GF-D8 (cell line): Measurements from ENCODE around the gene ITPR1.
A peak's percentile ranks its signal among the peaks of the same experiment; 100 is the strongest.
"Not testable (repeated sequence)": the region's sequence is repeated elsewhere in the genome, so short reads cannot be mapped to it uniquely, and the experiment has no call there.

ENCODE experiments used
- DNase-seq: peaks from one replicate; lab custom pipeline; 2025; lab: John Stamatoyannopoulos, UW

The ITPR1 gene

DNA sequence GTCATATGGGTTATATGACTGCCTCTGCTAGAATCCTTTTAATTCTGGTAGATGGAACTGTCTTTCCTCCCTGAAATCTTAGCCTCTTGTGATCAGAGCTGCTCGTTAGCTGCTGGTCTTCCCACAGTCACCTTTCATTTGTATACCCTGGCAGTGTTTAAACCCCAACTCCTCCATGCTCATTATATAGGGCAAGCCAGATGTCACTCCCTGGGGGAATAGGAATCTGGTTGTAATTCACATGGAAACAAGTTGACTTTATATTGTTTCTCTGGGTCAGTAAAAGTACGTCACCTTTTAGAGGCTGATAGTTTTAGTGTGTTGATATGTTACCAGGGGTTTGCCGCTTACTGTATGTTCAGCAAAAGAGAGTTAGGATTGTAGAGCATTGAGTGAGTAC is 103.5 kb downstream of the ITPR1 start:
- no peak for DNase-seq

- no peak for DNase-seq
Observed at GRCh38 chr3:4597208-4597985, 104.2 kb downstream of the ITPR1 start.

- DNase-seq: not testable (repeated sequence)
Observed at GRCh38 chr3:4598232-4598631, 105.1 kb downstream of the ITPR1 start.

- DNase-seq: no peak
Observed at GRCh38 chr3:4599612-4600011, 106.5 kb downstream of the ITPR1 start.

DNA sequence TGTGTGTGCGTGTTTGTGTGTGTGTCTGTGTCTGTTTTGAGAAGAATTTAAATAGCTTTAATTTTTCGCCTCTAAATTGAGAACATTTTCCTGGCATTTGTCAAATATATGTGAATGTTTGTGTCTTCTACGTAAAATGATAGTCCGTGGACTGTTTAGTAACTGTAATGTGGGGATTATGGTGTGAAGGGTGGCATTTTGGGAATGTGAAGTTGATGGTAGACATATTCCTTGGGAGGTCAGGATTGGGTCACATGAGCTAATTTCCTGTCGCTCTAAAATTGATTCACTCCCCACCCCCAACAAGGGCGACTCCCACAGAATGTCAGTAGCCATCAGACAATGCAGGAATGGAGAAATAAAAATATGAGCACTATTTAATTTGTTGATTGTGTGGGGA is 107.3 kb downstream of the ITPR1 start:
- DNase-seq: no peak

DNA sequence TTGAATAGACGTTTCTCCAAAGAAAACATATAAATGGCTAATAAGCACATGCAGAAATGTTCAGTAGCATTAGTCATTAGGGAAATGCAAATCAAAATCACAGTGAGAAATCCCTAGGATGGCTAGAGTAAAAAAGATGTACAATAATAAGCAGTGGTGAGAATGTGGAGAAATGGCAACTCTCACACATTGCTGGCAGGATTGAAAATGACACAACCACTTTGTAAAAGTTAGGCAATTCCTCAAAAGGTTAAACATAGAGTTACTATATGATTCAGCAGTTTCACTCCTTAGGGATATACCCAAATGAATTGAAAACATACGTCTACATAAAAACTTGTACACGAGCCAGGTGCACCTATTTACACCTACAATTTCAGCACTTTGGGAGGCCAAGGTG is 108.7 kb downstream of the ITPR1 start:
- no peak for DNase-seq

- DNase-seq: no peak
Observed at GRCh38 chr3:4604693-4605092, 111.5 kb downstream of the ITPR1 start.

GRCh38 chr3:4606911-4607310 is 113.8 kb downstream of the ITPR1 start:
- DNase-seq: no peak

DNA sequence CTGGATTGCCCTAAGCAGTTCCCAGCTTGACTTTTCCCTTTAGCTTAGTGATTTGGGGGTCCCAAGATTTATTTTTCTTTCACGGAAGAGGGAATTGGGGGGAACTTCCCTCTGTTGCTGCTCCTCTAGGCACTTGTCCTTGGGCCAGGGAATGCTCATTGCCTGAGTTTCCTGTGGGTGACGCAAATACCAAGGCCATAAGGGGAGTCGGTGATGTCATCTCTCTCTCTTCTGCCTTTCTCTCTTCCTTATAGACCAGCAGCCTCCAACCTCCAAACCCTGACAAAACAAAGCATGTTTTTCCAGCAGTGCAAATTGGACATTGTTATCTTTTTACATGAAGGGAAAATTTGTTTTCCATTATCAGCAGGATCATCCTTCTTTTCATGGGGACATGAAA is 120.2 kb downstream of the ITPR1 start:
- no peak for DNase-seq

GRCh38 chr3:4614070-4614469 is 120.9 kb downstream of the ITPR1 start:
- no peak for DNase-seq

GRCh38 chr3:4614927-4615326 is 121.8 kb downstream of the ITPR1 start:
- no peak for DNase-seq

- no peak for DNase-seq
Observed at GRCh38 chr3:4615750-4616149, 122.6 kb downstream of the ITPR1 start.

- DNase-seq: no peak
Observed at GRCh38 chr3:4623421-4623999, 130.4 kb downstream of the ITPR1 start.

GRCh38 chr3:4627651-4628375 is 134.7 kb downstream of the ITPR1 start:
- no peak for DNase-seq

DNA sequence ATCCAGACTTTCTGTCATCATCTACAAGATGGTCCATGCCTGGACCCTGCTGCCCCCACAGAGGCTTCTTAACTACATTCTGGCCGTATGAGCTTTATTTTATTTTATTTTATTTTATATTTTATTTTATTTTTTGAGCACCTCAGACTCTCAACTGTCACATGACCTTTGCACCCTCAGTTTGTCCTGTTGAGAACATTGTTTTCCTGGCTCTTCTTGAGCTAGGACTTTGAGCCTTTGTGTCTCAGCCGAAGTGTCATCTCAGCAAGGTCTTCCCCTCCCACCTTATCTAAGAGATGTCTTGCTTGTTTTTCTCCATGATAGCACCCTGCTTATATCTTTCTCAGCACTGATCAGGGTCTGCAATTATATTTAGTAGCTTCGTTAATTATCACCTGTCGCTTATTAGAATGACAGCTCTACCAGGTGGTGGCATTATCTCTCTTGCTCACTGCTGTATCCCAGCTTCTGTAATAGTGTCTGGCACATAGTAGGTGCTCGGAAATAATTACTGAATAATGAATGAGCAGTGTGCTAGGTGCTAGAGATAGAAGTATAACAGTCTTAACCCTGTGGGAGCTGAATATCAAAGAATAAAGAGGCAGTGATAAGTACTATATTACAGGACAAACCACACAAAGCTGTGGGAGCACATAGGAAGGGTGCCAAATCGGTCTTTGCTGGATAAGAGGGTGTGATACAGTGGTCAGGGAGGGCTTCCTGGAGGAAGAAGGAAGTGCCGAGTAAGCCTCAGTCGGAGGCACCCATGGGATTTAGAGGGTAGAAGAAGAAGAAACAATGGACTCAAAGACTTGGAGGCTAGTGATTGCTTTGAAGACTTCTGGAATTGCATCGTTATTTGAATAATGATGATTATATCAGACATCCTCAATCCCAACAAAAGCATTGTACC is 136.2 kb downstream of the ITPR1 start:
- no peak for DNase-seq

DNA sequence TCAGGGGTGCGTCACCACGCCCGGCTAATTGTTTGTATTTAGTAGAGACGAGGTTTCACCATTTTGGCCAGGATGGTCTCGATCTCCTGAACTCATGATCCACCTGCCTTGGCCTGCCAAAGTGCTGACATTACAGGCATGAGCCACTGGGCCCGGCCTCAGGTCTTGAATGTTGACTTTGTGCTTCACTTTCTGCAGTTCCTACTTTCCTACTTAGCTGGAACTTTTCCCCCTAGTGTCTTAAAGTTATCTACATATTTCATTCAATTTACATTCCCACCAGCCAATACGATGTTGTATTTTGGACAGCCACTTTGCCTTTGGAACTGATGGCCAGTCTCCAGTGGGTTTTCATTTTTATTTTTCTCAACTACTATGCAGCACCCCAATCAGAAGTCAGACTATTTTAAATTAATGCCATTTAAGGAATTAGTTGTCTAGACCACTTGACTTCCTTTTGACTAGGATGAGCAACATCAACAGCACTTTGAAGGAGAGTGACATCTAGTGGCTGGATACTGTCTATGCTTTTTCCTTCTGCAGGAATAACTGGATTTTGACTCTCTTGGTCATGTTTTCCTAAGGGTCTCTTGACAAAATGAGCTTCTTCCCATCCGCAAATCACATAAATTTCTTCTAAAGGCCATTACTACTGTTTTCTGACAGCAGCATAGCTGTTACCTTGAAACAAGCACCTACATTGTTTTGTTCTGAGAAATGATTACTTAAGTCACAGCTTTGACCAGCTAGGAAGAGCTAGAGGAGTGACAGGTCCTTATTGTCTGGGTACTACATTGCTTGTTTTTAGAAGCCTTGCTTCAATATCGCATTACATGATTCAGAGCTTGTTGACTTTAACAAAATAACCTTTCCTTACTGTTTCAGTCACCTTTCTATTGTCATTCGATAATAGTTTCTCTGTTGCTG is 140.2 kb downstream of the ITPR1 start:
- peak; percentile 50 for DNase-seq

DNA sequence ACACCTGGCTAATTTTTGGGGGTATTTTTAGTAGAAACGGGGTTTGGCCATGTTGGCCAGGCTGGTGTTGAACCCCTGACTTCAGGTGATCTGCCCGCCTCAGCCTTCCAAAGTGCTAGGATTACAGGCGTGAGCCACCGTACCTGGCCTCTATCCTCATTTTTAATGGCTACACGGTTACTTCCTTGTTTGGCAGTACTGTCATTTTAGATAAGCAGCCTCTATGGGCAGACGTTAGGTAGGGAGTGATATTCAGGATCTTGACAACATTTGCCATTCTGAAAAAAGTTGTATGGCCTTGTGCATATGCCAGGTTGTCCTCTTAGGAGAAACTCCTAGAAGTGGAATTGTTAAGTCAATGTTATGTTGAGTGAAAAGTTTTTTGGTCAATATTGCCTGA is 141.7 kb downstream of the ITPR1 start:
- DNase-seq: no peak

DNA sequence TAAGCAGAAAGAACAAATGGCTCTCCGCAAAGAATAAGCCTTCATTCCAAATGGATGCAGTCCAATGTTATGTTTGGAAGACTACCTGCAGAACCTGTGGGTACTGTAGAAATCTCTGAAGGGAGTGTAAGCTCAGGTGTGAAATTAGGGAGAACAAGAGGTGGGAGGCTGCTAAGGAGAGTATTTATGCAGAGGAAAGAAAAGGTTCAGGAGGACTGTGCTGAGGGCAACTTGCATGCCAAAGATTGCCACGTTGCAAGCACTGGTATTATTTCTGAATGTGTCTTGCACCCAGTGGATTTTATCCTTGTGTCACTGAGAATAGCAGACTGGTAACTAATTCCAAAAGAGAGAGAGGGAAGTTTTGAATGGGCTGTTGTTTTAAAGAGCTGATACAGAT is 144.1 kb downstream of the ITPR1 start:
- DNase-seq: no peak

GRCh38 chr3:4641863-4642563 is 148.9 kb downstream of the ITPR1 start:
- DNase-seq: no peak

DNA sequence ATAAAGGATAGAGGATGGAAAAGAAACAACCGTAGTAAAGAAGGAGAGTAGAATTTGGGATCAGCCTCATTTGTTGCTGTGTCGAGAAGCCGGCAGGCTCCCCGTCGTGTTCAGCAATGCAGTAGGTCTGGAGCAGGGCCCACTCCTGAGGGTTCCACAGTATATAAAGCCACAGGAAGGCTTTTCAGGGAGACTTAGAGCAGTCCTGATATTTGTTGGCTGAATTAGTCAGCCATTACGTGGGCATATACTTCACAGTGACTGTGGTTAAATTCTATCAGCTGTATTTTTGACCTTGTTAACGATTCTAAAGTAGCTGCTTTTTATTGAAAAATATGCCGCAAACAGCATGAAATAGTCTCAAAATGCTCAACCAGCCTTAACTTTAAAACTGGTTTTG is 149.5 kb downstream of the ITPR1 start:
- no peak for DNase-seq
